WTC11 (cell line): Measurements from ENCODE around the gene HIP1.
"Not testable (repeated sequence)": the region's sequence is repeated elsewhere in the genome, so short reads cannot be mapped to it uniquely, and the experiment has no call there.

Experiments
- FOXK1 ChIP-seq: sonication (generic); formaldehyde crosslinking; IDR thresholded peaks from 2 replicates; pipeline ENCODE4 v1.8.0; 2022; ENCODE audit warnings: mild to moderate bottlenecking, moderate library complexity, missing genetic modification reagents
- NR2C2 ChIP-seq: sonication (generic); formaldehyde crosslinking; IDR thresholded peaks from 2 replicates; pipeline ENCODE4 v1.8.0; 2022; ENCODE audit warnings: mild to moderate bottlenecking, missing genetic modification reagents
- SMAD3 ChIP-seq: sonication (generic); formaldehyde crosslinking; IDR thresholded peaks from 2 replicates; pipeline ENCODE4 v1.8.0; 2022; ENCODE audit warnings: missing genetic modification reagents, mild to moderate bottlenecking, borderline replicate concordance
- TF ChIP-seq, protein P1 (sequence below): fragments of 200-600 bp; IDR thresholded peaks from 2 replicates; pipeline ENCODE4 v1.8.0; 2022; ENCODE audit warnings: antibody characterized with exemption

DNA sequence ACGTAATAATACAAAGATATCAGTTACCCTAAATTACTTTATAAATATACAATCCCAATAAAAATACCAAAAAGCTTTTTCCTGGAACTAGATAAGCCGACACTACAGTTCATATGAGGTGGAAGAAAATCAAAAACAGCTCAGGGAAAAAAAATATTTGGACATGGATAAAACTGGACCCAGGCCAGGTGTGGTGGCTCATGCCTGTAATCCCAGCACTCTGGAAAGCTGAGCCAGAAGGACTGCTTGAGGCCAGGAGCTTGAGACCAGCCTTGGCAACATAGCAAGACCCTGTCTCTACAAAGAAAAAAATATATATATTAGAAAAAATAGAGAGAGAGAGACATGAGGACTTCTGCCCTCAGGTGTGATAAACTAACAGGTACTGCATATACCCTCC lies 219.9 kb downstream of the HIP1 start:
- TF ChIP-seq, protein P1, sequence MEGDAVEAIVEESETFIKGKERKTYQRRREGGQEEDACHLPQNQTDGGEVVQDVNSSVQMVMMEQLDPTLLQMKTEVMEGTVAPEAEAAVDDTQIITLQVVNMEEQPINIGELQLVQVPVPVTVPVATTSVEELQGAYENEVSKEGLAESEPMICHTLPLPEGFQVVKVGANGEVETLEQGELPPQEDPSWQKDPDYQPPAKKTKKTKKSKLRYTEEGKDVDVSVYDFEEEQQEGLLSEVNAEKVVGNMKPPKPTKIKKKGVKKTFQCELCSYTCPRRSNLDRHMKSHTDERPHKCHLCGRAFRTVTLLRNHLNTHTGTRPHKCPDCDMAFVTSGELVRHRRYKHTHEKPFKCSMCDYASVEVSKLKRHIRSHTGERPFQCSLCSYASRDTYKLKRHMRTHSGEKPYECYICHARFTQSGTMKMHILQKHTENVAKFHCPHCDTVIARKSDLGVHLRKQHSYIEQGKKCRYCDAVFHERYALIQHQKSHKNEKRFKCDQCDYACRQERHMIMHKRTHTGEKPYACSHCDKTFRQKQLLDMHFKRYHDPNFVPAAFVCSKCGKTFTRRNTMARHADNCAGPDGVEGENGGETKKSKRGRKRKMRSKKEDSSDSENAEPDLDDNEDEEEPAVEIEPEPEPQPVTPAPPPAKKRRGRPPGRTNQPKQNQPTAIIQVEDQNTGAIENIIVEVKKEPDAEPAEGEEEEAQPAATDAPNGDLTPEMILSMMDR, result not testable (repeated sequence)
- not testable (repeated sequence) for TF ChIP-seq NR2C2; FOXK1 (CRISPR knock-in tag); SMAD3 (CRISPR knock-in tag)
